Measurements from ENCODE around the gene TAF6. TPM values are rescaled to one million over a fixed set of nuclear protein-coding genes. Genes with fewer than 3 reads are reported as not detected.
A peak's percentile ranks its signal among the peaks of the same experiment; 100 is the strongest.

The TAF6 gene
- total and polyA plus RNA-seq, 9 of the 15 experiments (the other 6 are each of a cell fraction or from before 2014, with no cell fraction given), result 0.78 to 78.7 (median 21.3) TPM

- H3K4me1 ChIP-seq (replicated peaks in 1 of 2; ENCODE audit: control insufficient read depth in 2 of 2, insufficient read depth in 2 of 2, low read length in 2 of 2), result peaks cover 9 to 41% of the 10 kb centered on the region in 2 experiments; a peak in 4 of 5 replicates
- H3K9me1 ChIP-seq (ENCODE audit: control insufficient read depth, insufficient read depth, low read length), result peaks cover 3% of the 10 kb centered on the region
- H4K20me1 ChIP-seq (replicated peaks; ENCODE audit: control insufficient read depth, insufficient read depth, low read length), result peaks cover 34% of the 10 kb centered on the region
- peak overlapping the region; percentile 91; the same call in 1 of the 2 replicates for H2AFZ ChIP-seq (ENCODE audit: low read depth, low read length)
- ATAC-seq (peak; percentile 91), FAIRE-seq (peak; percentile 62), DNase-seq (ENCODE audit: extremely low read depth in 1 of 4, low spot score in 3 of 4) (peak; percentile 88 to 98 (median 92))
- in situ Hi-C loops (cut with MboI) (no loop called here), intact Hi-C loops (cut with micrococcal nuclease) (loop anchor here (1.0 to 2.0 kb wide), 3 partner anchors 18 to 27 kb away; partner anchors contain the start of genes CNPY4 and TAF6)
- no peaks in the 10 kb centered on the region for H3K9me3 ChIP-seq (replicated peaks; ENCODE audit: control insufficient read depth, insufficient read depth, low read depth, low read length)
- H3K4me3 ChIP-seq, result peak overlapping the region; percentile 98
- peak overlapping the region; percentile 92 for H3K4me2 ChIP-seq (ENCODE audit: insufficient read depth, low read length)
- peaks cover 68% of the 10 kb centered on the region for H3K36me3 ChIP-seq (ENCODE audit: control insufficient read depth, insufficient read depth, low read length)
- ChIA-PET POLR2A (interaction anchor here (0.7 to 4.6 kb wide), 11 partner anchors 10 to 339 kb away, joined by 3 to 115 read pairs (median 5); partner anchors contain the start of genes COPS6, MBLAC1 and ZNF3), CTCF (ENCODE audit: low intra/inter-chr PET ratio) (no interaction called here)
- H3K27ac ChIP-seq (ENCODE audit: extremely low read depth, low read depth, low read length), result peak overlapping the region; percentile 100
- H3K27me3 ChIP-seq (ENCODE audit: control insufficient read depth in 2 of 2, insufficient read depth in 2 of 2, low read length in 2 of 2), result no peaks in the 10 kb centered on the region
- peaks cover 56% of the 10 kb centered on the region for H3K79me2 ChIP-seq (ENCODE audit: control insufficient read depth, insufficient read depth, low read length)
- H3K9ac ChIP-seq (ENCODE audit: insufficient read depth in 1 of 2, low read depth in 2 of 2, low read length in 2 of 2), result peak overlapping the region; percentile 99 to 100
- no TSS peak for BruUV-seq (replicated peaks)
- WGBS (ENCODE audit: insufficient coverage, low coverage, missing lambda C conversion rate), result under 1% methylated on average over 61 of the region's 61 CpGs
- TF ChIP-seq NFATC3 (IDR thresholded peaks at IDR 0.05), result no peak
- TF ChIP-seq KAT8 (IDR thresholded peaks at IDR 0.05; ENCODE audit: low read depth), result no peak; the same call in 1 of the 2 replicates
- peak; percentile 55 for TF ChIP-seq FUS (optimal IDR thresholded peaks at IDR 0.05; ENCODE audit: low read depth, low read length)
- TF ChIP-seq, protein P1, sequence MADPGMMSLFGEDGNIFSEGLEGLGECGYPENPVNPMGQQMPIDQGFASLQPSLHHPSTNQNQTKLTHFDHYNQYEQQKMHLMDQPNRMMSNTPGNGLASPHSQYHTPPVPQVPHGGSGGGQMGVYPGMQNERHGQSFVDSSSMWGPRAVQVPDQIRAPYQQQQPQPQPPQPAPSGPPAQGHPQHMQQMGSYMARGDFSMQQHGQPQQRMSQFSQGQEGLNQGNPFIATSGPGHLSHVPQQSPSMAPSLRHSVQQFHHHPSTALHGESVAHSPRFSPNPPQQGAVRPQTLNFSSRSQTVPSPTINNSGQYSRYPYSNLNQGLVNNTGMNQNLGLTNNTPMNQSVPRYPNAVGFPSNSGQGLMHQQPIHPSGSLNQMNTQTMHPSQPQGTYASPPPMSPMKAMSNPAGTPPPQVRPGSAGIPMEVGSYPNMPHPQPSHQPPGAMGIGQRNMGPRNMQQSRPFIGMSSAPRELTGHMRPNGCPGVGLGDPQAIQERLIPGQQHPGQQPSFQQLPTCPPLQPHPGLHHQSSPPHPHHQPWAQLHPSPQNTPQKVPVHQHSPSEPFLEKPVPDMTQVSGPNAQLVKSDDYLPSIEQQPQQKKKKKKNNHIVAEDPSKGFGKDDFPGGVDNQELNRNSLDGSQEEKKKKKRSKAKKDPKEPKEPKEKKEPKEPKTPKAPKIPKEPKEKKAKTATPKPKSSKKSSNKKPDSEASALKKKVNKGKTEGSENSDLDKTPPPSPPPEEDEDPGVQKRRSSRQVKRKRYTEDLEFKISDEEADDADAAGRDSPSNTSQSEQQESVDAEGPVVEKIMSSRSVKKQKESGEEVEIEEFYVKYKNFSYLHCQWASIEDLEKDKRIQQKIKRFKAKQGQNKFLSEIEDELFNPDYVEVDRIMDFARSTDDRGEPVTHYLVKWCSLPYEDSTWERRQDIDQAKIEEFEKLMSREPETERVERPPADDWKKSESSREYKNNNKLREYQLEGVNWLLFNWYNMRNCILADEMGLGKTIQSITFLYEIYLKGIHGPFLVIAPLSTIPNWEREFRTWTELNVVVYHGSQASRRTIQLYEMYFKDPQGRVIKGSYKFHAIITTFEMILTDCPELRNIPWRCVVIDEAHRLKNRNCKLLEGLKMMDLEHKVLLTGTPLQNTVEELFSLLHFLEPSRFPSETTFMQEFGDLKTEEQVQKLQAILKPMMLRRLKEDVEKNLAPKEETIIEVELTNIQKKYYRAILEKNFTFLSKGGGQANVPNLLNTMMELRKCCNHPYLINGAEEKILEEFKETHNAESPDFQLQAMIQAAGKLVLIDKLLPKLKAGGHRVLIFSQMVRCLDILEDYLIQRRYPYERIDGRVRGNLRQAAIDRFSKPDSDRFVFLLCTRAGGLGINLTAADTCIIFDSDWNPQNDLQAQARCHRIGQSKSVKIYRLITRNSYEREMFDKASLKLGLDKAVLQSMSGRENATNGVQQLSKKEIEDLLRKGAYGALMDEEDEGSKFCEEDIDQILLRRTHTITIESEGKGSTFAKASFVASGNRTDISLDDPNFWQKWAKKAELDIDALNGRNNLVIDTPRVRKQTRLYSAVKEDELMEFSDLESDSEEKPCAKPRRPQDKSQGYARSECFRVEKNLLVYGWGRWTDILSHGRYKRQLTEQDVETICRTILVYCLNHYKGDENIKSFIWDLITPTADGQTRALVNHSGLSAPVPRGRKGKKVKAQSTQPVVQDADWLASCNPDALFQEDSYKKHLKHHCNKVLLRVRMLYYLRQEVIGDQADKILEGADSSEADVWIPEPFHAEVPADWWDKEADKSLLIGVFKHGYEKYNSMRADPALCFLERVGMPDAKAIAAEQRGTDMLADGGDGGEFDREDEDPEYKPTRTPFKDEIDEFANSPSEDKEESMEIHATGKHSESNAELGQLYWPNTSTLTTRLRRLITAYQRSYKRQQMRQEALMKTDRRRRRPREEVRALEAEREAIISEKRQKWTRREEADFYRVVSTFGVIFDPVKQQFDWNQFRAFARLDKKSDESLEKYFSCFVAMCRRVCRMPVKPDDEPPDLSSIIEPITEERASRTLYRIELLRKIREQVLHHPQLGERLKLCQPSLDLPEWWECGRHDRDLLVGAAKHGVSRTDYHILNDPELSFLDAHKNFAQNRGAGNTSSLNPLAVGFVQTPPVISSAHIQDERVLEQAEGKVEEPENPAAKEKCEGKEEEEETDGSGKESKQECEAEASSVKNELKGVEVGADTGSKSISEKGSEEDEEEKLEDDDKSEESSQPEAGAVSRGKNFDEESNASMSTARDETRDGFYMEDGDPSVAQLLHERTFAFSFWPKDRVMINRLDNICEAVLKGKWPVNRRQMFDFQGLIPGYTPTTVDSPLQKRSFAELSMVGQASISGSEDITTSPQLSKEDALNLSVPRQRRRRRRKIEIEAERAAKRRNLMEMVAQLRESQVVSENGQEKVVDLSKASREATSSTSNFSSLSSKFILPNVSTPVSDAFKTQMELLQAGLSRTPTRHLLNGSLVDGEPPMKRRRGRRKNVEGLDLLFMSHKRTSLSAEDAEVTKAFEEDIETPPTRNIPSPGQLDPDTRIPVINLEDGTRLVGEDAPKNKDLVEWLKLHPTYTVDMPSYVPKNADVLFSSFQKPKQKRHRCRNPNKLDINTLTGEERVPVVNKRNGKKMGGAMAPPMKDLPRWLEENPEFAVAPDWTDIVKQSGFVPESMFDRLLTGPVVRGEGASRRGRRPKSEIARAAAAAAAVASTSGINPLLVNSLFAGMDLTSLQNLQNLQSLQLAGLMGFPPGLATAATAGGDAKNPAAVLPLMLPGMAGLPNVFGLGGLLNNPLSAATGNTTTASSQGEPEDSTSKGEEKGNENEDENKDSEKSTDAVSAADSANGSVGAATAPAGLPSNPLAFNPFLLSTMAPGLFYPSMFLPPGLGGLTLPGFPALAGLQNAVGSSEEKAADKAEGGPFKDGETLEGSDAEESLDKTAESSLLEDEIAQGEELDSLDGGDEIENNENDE (IDR thresholded peaks at IDR 0.05; ENCODE audit: low read depth, low read length), result no peak
- TF ChIP-seq, protein P2, sequence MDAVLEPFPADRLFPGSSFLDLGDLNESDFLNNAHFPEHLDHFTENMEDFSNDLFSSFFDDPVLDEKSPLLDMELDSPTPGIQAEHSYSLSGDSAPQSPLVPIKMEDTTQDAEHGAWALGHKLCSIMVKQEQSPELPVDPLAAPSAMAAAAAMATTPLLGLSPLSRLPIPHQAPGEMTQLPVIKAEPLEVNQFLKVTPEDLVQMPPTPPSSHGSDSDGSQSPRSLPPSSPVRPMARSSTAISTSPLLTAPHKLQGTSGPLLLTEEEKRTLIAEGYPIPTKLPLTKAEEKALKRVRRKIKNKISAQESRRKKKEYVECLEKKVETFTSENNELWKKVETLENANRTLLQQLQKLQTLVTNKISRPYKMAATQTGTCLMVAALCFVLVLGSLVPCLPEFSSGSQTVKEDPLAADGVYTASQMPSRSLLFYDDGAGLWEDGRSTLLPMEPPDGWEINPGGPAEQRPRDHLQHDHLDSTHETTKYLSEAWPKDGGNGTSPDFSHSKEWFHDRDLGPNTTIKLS (IDR thresholded peaks at IDR 0.05; ENCODE audit: borderline replicate concordance, low read depth), result peak; percentile 75
- TF ChIP-seq SIN3A (IDR thresholded peaks at IDR 0.05; ENCODE audit: borderline replicate concordance in 2 of 2, control insufficient read depth in 1 of 2, low read depth in 2 of 2, low read length in 2 of 2), result peak; percentile 99
- peak; percentile 47; the same call in 1 of the 2 replicates for TF ChIP-seq PRMT5 (CRISPR knock-in tag; IDR thresholded peaks at IDR 0.05)
- TF ChIP-seq GABPB1 (CRISPR knock-in tag; IDR thresholded peaks at IDR 0.05), result peak; percentile 96
- TF ChIP-seq CBX5 (IDR thresholded peaks at IDR 0.05; ENCODE audit: borderline replicate concordance, low read depth), result no peak
Observed at GRCh38 chr7:100100420-100101015, 18.6 kb downstream of the TAF6 start.

Measured in K562 (cell line).